Measurements from ENCODE around the gene TMEM116. TPM values are rescaled to one million over a fixed set of nuclear protein-coding genes. Genes with fewer than 3 reads are reported as not detected.

Gene TMEM116
- polyA plus RNA-seq, 1 donor = 12.1 TPM

DNA sequence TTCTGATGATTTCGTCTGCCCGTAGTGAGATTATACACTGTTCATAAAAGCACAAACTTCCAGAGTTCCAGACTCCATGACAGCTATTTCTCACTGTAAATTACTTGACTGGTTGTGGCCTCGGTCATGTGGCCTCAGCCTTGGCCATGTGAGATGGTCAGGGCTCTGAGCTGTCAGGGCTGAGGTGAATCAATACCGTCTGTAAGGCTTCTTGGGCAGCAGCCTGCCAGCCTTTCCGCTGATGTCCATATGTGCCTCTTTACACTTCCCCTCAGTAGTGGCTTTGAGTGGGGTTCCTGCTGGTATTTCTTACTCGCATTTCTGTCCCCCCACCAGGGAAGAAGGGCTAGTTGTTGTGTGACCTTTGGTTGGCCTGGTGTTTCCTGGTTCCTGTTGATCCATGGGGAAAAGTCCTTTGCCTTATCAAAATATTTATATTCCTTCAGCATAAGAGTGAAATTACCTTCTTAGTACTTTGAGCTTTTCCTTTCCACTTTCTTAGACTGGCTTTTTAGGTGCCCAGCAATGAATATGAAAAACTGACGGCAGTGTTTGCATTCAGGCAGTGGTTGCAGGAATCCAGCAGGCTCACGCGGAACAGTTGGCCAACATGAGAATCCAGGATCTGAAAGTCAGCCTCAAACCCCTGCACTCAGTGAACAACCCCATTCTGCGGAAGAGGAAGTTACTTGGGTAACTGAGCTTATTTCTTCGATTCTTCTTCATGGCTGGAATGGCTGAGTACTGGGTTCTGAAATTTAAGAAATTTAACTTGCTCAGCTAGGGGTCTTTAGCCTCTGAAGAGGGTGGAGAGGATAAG lies 124.8 kb downstream of the TMEM116 start:
- no peak for DNase-seq

DNA sequence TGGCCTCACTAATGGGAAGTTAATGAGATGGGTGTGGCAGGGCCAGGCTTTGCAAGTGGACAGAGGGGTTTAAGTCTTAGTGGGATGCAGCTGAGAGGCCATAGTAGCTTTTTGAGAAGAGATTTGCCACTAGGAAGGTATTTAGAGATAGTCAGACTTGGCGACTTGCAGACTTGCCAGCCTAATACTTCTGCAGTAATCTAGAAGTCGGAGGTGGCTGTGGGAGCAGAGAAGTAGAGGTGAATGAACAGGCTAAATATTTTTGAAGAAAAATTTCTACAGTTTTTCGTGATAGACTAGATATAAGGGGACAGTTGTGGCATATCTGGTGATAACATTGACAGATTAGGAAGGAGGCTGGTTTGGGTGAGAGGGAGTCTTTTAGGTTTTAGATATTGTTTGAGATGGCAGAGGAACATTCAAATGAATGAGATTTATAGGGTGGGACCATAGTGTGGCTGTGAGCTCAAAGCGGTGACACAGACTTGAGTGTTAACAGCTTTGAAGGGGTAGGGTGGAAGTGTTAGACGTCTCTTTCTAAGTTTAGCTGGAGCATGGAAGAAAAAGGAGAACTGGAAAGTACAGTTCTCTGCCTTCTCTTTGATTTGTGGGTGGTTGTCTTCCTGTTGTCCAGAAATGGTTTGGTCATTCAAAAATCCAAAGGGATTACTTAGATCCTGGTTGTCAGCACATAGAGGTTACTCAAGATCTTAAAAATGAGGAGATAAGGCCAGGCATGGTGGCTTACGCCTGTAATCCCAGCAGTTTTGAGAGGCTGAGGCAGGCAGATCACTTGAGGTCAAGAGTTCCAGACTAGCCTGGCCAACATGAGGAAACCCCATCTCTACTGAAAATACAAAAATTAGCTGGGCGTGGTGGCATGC lies 126.1 kb downstream of the TMEM116 start:
- no peak for DNase-seq

GRCh38 chr12:111881716-111882115 lies 131.2 kb downstream of the TMEM116 start:
- no peak for DNase-seq

Other genes starting within 250 kb of the TMEM116 start
- 36.6 TPM for gene ALDH2, start 246.2 kb downstream of the TMEM116 start, polyA plus RNA-seq (ENCODE audit: insufficient read length)
- 36.5 TPM for gene MAPKAPK5, start 170.9 kb downstream of the TMEM116 start, polyA plus RNA-seq (ENCODE audit: insufficient read length)
- gene ERP29, start 261 bp upstream of the TMEM116 start, polyA plus RNA-seq (ENCODE audit: insufficient read length) = 63.5 TPM
- gene NAA25, start 95.6 kb upstream of the TMEM116 start, polyA plus RNA-seq (ENCODE audit: insufficient read length) = 23.2 TPM
- gene TRAFD1, start 112.4 kb upstream of the TMEM116 start, polyA plus RNA-seq (ENCODE audit: insufficient read length) = 21.2 TPM

Measured in hindlimb muscle (tissue), 1 donor.